NCI-H187 treated with DMSO at 0.1 percent for 48 hours (cell line): ENCODE data around the gene AAK1.

Experiments
- DNase-seq: peaks from one replicate; lab custom pipeline; 2025; lab: John Stamatoyannopoulos, UW

The AAK1 gene

GRCh38 chr2:69538872-69539548 lies 104.5 kb downstream of the AAK1 start:
- DNase-seq, result no peak

DNA sequence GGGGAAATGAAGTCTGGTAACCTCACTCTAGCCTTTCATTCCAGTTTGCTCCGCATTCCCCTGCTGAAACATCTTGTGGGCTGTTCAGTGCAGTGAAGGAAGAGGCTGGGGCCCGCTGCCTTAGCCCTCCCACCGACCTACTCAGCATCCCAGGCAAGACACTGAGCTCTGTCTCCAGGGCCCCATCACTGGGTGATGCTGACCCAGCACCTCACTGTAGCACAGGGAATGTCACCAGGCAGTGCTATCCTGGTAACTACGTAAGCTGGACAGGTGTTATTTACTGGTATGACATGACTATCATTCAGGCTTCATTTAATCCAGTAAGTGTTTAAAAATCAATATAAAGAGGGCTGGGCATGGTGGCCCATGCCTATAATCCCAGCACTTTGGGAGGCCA lies 105.3 kb downstream of the AAK1 start:
- no peak for DNase-seq

GRCh38 chr2:69535817-69536241 lies 107.7 kb downstream of the AAK1 start:
- no peak for DNase-seq

DNA sequence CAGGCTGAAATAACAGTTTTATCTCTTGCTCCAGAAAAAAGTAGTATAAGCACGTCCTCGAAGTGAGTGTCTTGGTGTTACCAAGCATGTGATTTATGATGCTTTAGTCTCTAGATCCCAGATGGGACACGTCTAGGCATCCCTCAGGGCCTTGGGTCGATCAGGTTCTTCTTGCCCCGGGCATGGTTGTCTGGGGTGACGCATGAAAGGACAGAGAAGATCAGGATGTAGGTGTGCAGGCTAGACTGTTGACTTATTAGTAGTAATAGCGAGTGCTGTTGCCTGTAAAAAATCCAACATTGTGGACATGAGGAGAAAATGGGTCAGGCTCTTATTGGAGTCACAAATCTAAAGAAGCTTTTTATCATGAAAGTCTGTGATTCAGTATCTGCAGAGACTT lies 112.4 kb downstream of the AAK1 start:
- DNase-seq, result no peak

DNA sequence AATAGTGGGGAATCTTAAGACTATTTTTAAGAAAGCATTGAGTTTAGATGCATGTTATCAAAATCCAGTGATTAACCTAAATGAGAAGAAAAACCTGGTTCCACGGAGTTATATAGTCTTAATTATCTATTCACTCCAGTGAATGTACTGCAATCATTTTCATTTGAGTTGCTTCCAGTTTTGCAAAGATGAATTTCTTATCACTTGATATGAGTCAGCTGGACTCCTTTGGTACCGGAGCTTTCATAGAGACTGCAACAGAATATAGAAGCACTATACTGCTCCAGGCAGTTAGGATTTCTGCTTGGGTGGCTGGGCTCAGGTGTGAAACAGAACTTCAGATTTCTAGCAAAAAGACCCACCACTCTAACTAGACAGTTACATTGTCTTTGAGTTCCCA lies 114.1 kb downstream of the AAK1 start:
- no peak for DNase-seq

DNA sequence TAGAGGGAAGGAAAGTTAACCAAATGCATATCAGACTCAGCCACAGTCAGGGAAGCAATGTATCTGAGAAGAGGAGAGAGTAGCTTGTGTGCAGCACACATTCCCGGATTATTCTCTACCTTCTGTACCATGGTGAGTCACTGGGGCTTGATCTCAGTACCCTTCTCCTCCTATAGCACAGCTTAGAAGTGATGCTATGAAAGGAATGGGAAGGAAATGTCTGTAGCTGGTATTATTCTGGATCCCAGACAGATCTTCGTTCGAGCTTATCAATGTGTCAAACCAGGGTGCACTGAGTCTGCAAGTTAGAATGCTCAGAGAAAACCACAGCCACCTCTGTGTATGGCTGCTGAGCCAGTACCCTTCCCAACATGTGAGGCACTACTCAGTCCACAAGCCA lies 118.3 kb downstream of the AAK1 start:
- no peak for DNase-seq

DNA sequence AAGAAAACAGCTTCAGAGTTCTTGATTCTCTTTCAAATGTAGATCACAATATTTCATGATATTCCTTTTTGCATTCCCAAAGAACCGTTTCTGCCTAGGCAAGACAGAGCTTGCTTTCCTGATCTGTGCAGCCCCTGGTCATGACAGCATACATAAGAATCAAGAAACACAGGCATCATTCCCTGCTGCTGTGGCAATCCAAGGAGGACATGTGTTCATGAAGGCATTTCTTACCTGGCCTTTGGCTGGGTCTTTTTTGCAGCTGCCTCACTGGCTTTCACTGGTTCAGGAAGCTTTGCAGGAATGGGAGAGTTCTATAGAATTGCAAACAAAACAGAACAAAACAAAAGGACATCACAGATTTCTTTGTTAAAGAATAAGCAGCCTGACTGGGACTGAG lies 118.7 kb downstream of the AAK1 start:
- no peak for DNase-seq

- no peak for DNase-seq
These were observed 121.8 kb downstream of the AAK1 start for GRCh38 chr2:69521747-69522146.

DNA sequence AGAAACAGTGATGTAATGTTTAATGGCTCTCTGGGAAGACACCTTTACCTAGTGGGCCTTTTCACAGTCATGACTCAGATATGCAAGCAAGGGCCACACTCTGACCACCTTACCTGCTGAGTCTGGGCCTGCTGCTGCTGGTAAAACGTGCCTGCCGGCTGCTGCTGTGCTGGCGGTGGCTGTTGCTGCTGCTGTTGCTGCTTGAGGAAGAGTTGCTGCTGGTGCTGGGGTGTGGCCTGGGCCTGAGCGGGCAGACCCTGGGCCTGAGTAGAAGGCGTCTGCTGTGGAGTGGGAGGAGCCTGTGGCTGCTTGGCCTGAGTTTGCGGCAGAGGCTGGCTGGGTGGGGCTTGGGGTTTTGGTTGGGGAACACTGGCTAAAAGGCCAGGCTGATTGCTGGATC lies 124.7 kb downstream of the AAK1 start:
- DNase-seq, result no peak

- DNase-seq, result no peak
These were observed 126.1 kb downstream of the AAK1 start for GRCh38 chr2:69517410-69517809.

- DNase-seq, result no peak
These were observed 128.7 kb downstream of the AAK1 start for GRCh38 chr2:69514819-69515218.

DNA sequence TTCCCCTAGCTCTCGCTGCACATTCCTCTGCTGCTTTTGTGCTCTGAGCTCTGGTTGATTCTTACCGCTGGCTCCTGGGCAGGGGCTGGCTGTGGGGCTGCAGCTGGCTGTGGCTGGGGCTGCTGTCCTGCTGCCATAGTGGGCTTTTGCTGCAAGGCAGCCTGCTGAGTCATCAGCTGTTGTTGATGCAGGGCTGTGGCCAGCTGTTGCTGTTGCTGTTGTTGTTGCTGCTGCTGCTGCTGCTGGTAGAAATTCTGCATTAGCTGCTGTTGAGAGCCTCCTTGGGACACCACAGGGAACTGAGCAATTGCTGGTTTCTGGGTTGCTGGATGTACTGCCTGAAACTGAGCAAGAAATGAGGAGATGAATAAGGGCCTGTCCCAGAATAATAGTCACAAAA lies 129.1 kb downstream of the AAK1 start:
- DNase-seq, result no peak

DNA sequence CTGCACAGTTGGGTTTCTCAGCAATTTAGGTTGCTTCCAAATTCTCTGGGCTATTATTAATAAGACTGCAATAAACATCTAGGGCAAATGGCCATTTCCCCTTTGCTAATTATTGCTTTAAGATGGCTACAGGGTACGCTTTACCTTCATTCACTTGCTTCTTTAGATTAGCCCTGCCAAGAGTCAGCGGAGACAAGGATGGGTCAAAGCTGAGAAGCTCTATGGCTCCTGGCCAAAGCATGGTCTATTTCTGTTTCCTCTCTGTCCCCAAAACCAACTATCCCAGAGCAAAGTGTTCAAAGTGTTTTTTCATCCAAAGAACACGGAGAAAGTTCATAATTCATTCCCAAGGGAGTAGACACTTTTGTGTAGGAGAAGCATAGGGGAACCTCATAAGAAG lies 131.1 kb downstream of the AAK1 start:
- DNase-seq, result no peak

GRCh38 chr2:69510204-69510603 lies 133.3 kb downstream of the AAK1 start:
- no peak for DNase-seq

- no peak for DNase-seq
These were observed 133.8 kb downstream of the AAK1 start for GRCh38 chr2:69509750-69510140.

GRCh38 chr2:69509011-69509749 lies 134.4 kb downstream of the AAK1 start:
- DNase-seq, result no peak

GRCh38 chr2:69505710-69506109 lies 137.8 kb downstream of the AAK1 start:
- DNase-seq, result no peak

- no peak for DNase-seq
These were observed 142.2 kb downstream of the AAK1 start for GRCh38 chr2:69501301-69501700.

DNA sequence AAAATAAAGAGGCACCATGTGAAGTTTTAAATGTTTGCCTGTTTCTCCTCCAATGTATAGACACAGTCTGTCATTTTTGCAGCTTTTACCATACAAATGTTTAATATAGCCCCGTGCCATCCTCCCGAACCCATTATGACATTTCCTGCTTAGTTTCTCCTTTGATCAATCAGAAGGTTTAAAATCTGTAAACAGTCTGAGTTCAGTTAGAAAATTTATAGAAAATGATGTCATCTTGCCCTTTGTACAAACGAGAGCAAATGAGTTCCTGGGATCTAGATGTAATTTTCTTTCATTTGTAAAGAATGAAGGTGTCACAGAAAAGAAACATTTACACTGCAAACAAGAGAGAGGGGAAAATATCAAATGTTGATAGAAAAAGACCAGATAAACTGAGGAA lies 143.6 kb downstream of the AAK1 start:
- no peak for DNase-seq

DNA sequence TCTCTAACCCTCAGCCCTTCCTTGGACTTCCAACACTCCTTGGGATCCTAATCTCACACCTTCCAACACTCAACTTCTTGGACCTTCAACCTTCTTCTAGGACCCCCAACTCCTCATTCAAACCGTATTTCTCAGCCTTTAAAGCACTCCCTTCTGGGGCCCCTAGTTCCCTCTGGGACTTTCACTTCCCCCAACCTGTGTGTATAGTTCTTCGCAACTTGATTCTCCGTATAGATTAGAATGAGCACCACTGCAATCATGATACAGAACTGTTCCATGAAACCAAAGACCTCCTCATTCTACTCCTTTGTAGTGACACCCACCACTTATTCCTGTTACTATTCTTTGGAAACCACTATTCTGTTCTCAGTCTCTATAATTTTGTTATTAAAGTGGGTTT lies 144.3 kb downstream of the AAK1 start:
- DNase-seq, result no peak

DNA sequence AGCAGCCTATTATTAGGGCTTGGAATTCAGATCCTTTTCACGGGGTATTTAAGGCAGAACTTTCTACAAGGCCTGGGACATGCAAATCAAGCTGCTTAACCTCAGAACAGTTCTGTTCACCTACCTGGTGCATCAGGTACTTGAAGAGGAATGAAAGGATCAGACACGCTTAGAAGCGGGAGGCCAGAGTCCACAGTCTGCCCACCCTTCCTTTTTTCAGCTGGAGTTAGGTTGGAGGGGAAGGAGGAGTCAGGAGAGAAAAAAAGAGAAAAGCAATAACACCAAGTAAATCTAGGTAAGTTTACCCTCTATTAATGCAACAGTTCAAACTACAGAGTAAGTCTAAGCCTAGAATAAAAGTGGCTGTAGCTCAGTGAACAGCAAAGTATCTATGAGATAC lies 147.7 kb downstream of the AAK1 start:
- DNase-seq, result no peak

DNA sequence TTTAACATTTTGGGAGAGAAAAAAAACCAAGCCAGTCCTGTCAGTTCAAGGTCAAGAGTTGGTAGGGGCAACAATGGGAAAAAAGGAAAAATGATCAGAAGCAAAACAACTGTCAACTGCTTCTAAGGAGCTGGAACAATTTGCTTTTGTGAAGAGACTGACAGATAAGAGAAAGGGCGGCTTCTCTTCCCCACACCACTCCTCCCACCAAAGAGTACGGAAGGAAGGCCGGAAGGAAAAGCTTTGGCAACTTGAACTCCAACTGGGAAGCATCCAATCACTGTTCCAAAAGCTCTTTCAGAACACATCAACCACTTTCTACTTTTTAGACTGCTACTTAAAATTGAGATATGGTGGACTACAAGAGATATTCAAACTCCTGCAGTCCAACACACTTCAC lies 148.5 kb downstream of the AAK1 start:
- no peak for DNase-seq

- no peak for DNase-seq
These were observed 149.4 kb downstream of the AAK1 start for GRCh38 chr2:69494126-69494525.

GRCh38 chr2:69493268-69493667 lies 150.3 kb downstream of the AAK1 start:
- DNase-seq, result no peak
